AG04450 (cell line): ENCODE data around the gene PDE5A. TPM values are rescaled to one million over a fixed set of nuclear protein-coding genes. Genes with fewer than 3 reads are reported as not detected.

Source experiments
- CTCF ChIA-PET: fragments of 300-600, 350-600 bp; formaldehyde crosslinking; extraction: SDS; loops from one replicate; lab custom pipeline; 2022; ENCODE audit warnings: antibody characterized with exemption, inconsistent platforms; lab: Charles Lee
- POLR2A ChIA-PET: fragments of 350-600 bp; formaldehyde crosslinking; extraction: SDS; loops from one replicate; lab custom pipeline; 2021; ENCODE audit warnings: antibody characterized with exemption, inconsistent platforms; lab: Yijun Ruan, JAX
- DNase-seq: peaks from one replicate; pipeline ENCODE4 v3.0.0-alpha.2; 2011; ENCODE audit warnings: low read depth, low spot score
- H3K27ac ChIP-seq: one replicate; pipeline ENCODE4 v1.5.1; 2012; ENCODE audit warnings: low read depth, low read length, control low read depth
- H3K27me3 ChIP-seq: one replicate; pipeline ENCODE4 v1.6.0; 2012; ENCODE audit warnings: low read length; ENCODE audit not compliant: control insufficient read depth, insufficient read depth
- H3K4me3 ChIP-seq: 2 replicates; pipeline ENCODE4 v1.5.1; 2011; ENCODE audit warnings: mild to moderate bottlenecking, low read depth, low read length, control low read depth
- H3K9me3 ChIP-seq: 2 replicates; pipeline ENCODE4 v1.5.1; 2012; ENCODE audit warnings: low read length; ENCODE audit not compliant: control insufficient read depth, insufficient read depth
- CTCF ChIP-seq: IDR thresholded peaks from 2 replicates; pipeline ENCODE4 v1.5.1; 2011; ENCODE audit warnings: low read depth, low read length, control low read depth, inconsistent platforms
- polyA plus RNA-seq: library from polyadenylated mRNA; depleted of rRNA; stranded (reverse); fragments of >200 nt; gene quantifications from 2 replicates; pipeline ENCODE4 v1.2.3, GENCODE V29; 2011

PDE5A gene
- polyA plus RNA-seq, 1 experiment: 489 TPM

GRCh38 chr4:119521268-119521667, 107.3 kb downstream of the PDE5A start:
- Histone ChIP-seq H3K27me3 (no peaks in the 10 kb centered on the region), H3K27ac (no peak overlapping the region), H3K4me3 (no peak overlapping the region), H3K9me3 (no peaks in the 10 kb centered on the region)
- no peak for TF ChIP-seq CTCF
- no peak for DNase-seq
- CTCF ChIA-PET: no interaction called here
- POLR2A ChIA-PET: no interaction called here

- DNase-seq: no peak
- Histone ChIP-seq H3K27me3 (no peaks in the 10 kb centered on the region), H3K9me3 (no peaks in the 10 kb centered on the region), H3K4me3 (no peak overlapping the region), H3K27ac (no peak overlapping the region)
- TF ChIP-seq CTCF: no peak
- POLR2A ChIA-PET: no interaction called here
- CTCF ChIA-PET: interaction anchor here (1.0 kb wide), 2 partner anchors 110 to 538 kb away, joined by 3 read pairs; partner anchors contain the start of gene PDE5A
Observed at GRCh38 chr4:119518915-119519410, 109.6 kb downstream of the PDE5A start.

GRCh38 chr4:119518230-119518892, 110.2 kb downstream of the PDE5A start:
- Histone ChIP-seq H3K27me3 (no peaks in the 10 kb centered on the region), H3K4me3 (no peak overlapping the region), H3K9me3 (no peaks in the 10 kb centered on the region), H3K27ac (peak overlapping the region; percentile 33)
- DNase-seq: no peak
- POLR2A ChIA-PET: interaction anchor here (1.0 to 1.1 kb wide), 2 partner anchors 8 to 11 kb away, joined by 5 to 7 read pairs; no protein-coding TSS in a partner anchor
- no peak for TF ChIP-seq CTCF
- CTCF ChIA-PET: interaction anchor here (1.0 kb wide), 2 partner anchors 110 to 538 kb away, joined by 3 read pairs; partner anchors contain the start of gene PDE5A

- ChIA-PET CTCF (no interaction called here), POLR2A (interaction anchor here (1.0 to 1.1 kb wide), 2 partner anchors 9 to 11 kb away, joined by 5 to 7 read pairs; no protein-coding TSS in a partner anchor)
- TF ChIP-seq CTCF: no peak
- peak; percentile 66 for DNase-seq
- no peaks in the 10 kb centered on the region for H3K27me3 ChIP-seq
- H3K27ac ChIP-seq: peak overlapping the region; percentile 86
- H3K9me3 ChIP-seq: no peaks in the 10 kb centered on the region
- H3K4me3 ChIP-seq: no peak overlapping the region
Observed at GRCh38 chr4:119517361-119518229, 111.0 kb downstream of the PDE5A start.
